ENCODE results near the gene SNAI3. TPM values are rescaled to one million over a fixed set of nuclear protein-coding genes. Genes with fewer than 3 reads are reported as not detected.

The SNAI3 gene
- total RNA-seq, 4 donors from 2014 or later: 0.23 to 0.95 TPM; not detected in 2

GRCh38 chr16:88711750-88712340, 25.5 kb upstream of the SNAI3 start:
- Histone ChIP-seq H3K27me3 (no peaks in the 10 kb centered on the region), H3K36me3 (peaks cover 26 to 47% (median 32%) of the 10 kb centered on the region in 3 donors), H3K27ac (no peak overlapping the region), H3K9me3 (no peaks in the 10 kb centered on the region), H3K4me3 (no peak overlapping the region), H3K4me1 (peaks cover 8 to 25% (median 8%) of the 10 kb centered on the region in 3 donors)
- TF ChIP-seq CTCF (IDR thresholded peaks at IDR 0.05): no peak
- no peak for TF ChIP-seq POLR2A (IDR thresholded peaks at IDR 0.05)
- intact Hi-C loops (cut with DNase I): no loop called here
- DNase-seq: no peak
- 75 to 86% methylated on average over 2 to 8 of the region's 18 CpGs for WGBS, 2 donors

GRCh38 chr16:88710556-88710955, 24.2 kb upstream of the SNAI3 start:
- H3K27me3 ChIP-seq: no peaks in the 10 kb centered on the region
- TF ChIP-seq CTCF (IDR thresholded peaks at IDR 0.05) (no peak), POLR2A (IDR thresholded peaks at IDR 0.05) (no peak)
- H3K36me3 ChIP-seq: peaks cover 13 to 34% (median 19%) of the 10 kb centered on the region in 3 donors
- H3K4me3 ChIP-seq: no peak overlapping the region
- H3K4me1 ChIP-seq: peaks cover 11 to 31% (median 13%) of the 10 kb centered on the region in 3 donors
- DNase-seq: no peak
- WGBS, 2 donors: 73% methylated on average over 14 to 15 of the region's 16 CpGs
- H3K9me3 ChIP-seq: no peaks in the 10 kb centered on the region
- no peak overlapping the region for H3K27ac ChIP-seq
- intact Hi-C loops (cut with DNase I): no loop called here

GRCh38 chr16:88706965-88707826, 20.9 kb upstream of the SNAI3 start:
- intact Hi-C loops (cut with DNase I): no loop called here
- WGBS, 2 donors: 22 to 29% methylated on average over 14 to 15 of the region's 17 CpGs
- H3K36me3 ChIP-seq: peaks cover 0 to 10% (median 0%) of the 10 kb centered on the region in 3 donors
- no peaks in the 10 kb centered on the region for H3K9me3 ChIP-seq
- H3K27me3 ChIP-seq: no peaks in the 10 kb centered on the region
- peak overlapping the region; percentile 93 to 99 (median 95) for H3K4me3 ChIP-seq
- peaks cover 20 to 60% (median 23%) of the 10 kb centered on the region in 3 donors for H3K4me1 ChIP-seq
- TF ChIP-seq POLR2A (IDR thresholded peaks at IDR 0.05): no peak
- TF ChIP-seq CTCF (IDR thresholded peaks at IDR 0.05): peak in 1 of 6 experiments; percentile 3
- peak overlapping the region in 3 of 4 donors; percentile 78 to 95 (median 86) for H3K27ac ChIP-seq
- no peak for DNase-seq

GRCh38 chr16:88706229-88706964, 20.1 kb upstream of the SNAI3 start, which contains the start of the genes CTU2 and RNF166:
Gene CTU2 (plus strand): TSS chr16:88706503. CDS start chr16:88706531, 28 bp downstream.
Gene RNF166 (minus strand): TSS chr16:88706408. CDS start chr16:88706325, 83 bp downstream.
- DNase-seq: no peak
- Histone ChIP-seq H3K36me3 (peaks cover 0 to 10% (median 0%) of the 10 kb centered on the region in 3 donors), H3K9me3 (no peaks in the 10 kb centered on the region), H3K27ac (peak within 1 kb of the TSS; percentile 78 to 95 (median 90)), H3K4me1 (peaks cover 22 to 68% (median 23%) of the 10 kb centered on the region in 3 donors), H3K27me3 (no peaks in the 10 kb centered on the region), H3K4me3 (peak within 1 kb of the TSS; percentile 93 to 99 (median 95))
- intact Hi-C loops (cut with DNase I): no loop called here
- TF ChIP-seq POLR2A (IDR thresholded peaks at IDR 0.05) (peak in 3 of 4 donors; percentile 70 to 91 (median 82)), CTCF (IDR thresholded peaks at IDR 0.05) (peak in 4 of 6 experiments; percentile 10 to 46 (median 25))
- 0% methylated on average over 2 to 8 of the region's 86 CpGs for WGBS, 2 donors

Data from esophagus squamous epithelium (tissue), 5 donors.